ENCODE data around the gene CCNO. TPM values are rescaled to one million over a fixed set of nuclear protein-coding genes. Genes with fewer than 3 reads are reported as not detected.

Gene CCNO
- total and polyA plus RNA-seq, 10 of the 15 experiments (the other 5 are each of a cell fraction or from before 2014, with no cell fraction given), result 0.05 TPM; not detected in 9

- H2AFZ ChIP-seq (ENCODE audit: control insufficient read depth, low read depth, low read length), result no peak overlapping the region
- no peak overlapping the region for H3K9ac ChIP-seq (ENCODE audit: control insufficient read depth, insufficient read depth, low read length)
- ATAC-seq, result no peak
- RAD21 ChIA-PET (ENCODE audit: unreplicated experiment), result no interaction called here
- TF ChIP-seq STAT3 (IDR thresholded peaks at IDR 0.05; ENCODE audit: low read depth, low read length) (no peak), PRDM15 (CRISPR knock-in tag; IDR thresholded peaks at IDR 0.05) (no peak)
- 77% methylated on average over 10 of the region's 10 CpGs for WGBS (ENCODE audit: insufficient coverage, insufficient replicate concordance, low lambda C conversion rate, missing lambda C conversion rate)
- no TSS peak for BruUV-seq (replicated peaks)
- no peak overlapping the region for H3K27ac ChIP-seq (ENCODE audit: control insufficient read depth, insufficient read depth)
- no peak for FAIRE-seq
- in situ Hi-C loops (cut with MboI) (no loop called here), intact Hi-C loops (cut with micrococcal nuclease; ENCODE audit: unreplicated experiment) (no loop called here)
- no peaks in the 10 kb centered on the region for H4K20me1 ChIP-seq (ENCODE audit: control insufficient read depth, insufficient read depth)
- peaks cover 11 to 26% of the 10 kb centered on the region in 2 experiments for H3K27me3 ChIP-seq (replicated peaks in 1 of 2; ENCODE audit: control insufficient read depth in 2 of 2, insufficient read depth in 2 of 2, low read length in 1 of 2)
- SMC1A ChIA-PET (ENCODE audit: uncharacterized antibody, unreplicated experiment), result no interaction called here
- no peaks in the 10 kb centered on the region for H3K79me2 ChIP-seq (ENCODE audit: control insufficient read depth, insufficient read depth, low read length)
- H3K4me2 ChIP-seq (ENCODE audit: control insufficient read depth, insufficient read depth), result no peak overlapping the region
- H3K4me3 ChIP-seq, result no peak overlapping the region
- DNase-seq (ENCODE audit: low read depth, low spot score), result no peak
- H3K9me3 ChIP-seq (replicated peaks; ENCODE audit: control insufficient read depth, insufficient read depth, low read length), result no peaks in the 10 kb centered on the region
- POLR2A ChIA-PET, result no interaction called here
- peaks cover 9% of the 10 kb centered on the region for H3K4me1 ChIP-seq (ENCODE audit: control insufficient read depth, insufficient read depth, low read length)
- CTCF ChIA-PET, result no interaction called here
- no peaks in the 10 kb centered on the region for H3K36me3 ChIP-seq (ENCODE audit: control insufficient read depth in 2 of 2, insufficient read depth in 2 of 2, low read length in 1 of 2)
Observed at GRCh38 chr5:55236800-55237199, 3.4 kb upstream of the CCNO start.

GRCh38 chr5:55234121-55234700 lies 803 bp upstream of the CCNO start:
- H3K9me3 ChIP-seq (replicated peaks; ENCODE audit: control insufficient read depth, insufficient read depth, low read length), result no peaks in the 10 kb centered on the region
- RAD21 ChIA-PET (ENCODE audit: unreplicated experiment), result no interaction called here
- in situ Hi-C loops (cut with MboI), result no loop called here
- SMC1A ChIA-PET (ENCODE audit: uncharacterized antibody, unreplicated experiment), result no interaction called here
- H3K4me1 ChIP-seq (ENCODE audit: control insufficient read depth, insufficient read depth, low read length), result peaks cover 9% of the 10 kb centered on the region
- H3K36me3 ChIP-seq (ENCODE audit: control insufficient read depth in 2 of 2, insufficient read depth in 2 of 2, low read length in 1 of 2), result no peaks in the 10 kb centered on the region
- FAIRE-seq (no peak), DNase-seq (ENCODE audit: low read depth, low spot score) (no peak), ATAC-seq (no peak)
- BruUV-seq (replicated peaks), result no TSS peak
- peak overlapping the region; percentile 62; the same call in 1 of the 2 replicates for H3K4me3 ChIP-seq
- H2AFZ ChIP-seq (ENCODE audit: control insufficient read depth, low read depth, low read length), result peak overlapping the region; percentile 10; the same call in 1 of the 2 replicates
- peak overlapping the region; percentile 97 for H3K4me2 ChIP-seq (ENCODE audit: control insufficient read depth, insufficient read depth)
- intact Hi-C loops (cut with micrococcal nuclease; ENCODE audit: unreplicated experiment), result no loop called here
- no peak overlapping the region for H3K27ac ChIP-seq (ENCODE audit: control insufficient read depth, insufficient read depth)
- H3K79me2 ChIP-seq (ENCODE audit: control insufficient read depth, insufficient read depth, low read length), result no peaks in the 10 kb centered on the region
- CTCF ChIA-PET, result interaction anchor here (0.9 kb wide), 1 partner anchor 16 kb away, joined by 3 read pairs; no protein-coding TSS in a partner anchor
- 20% methylated on average over 31 of the region's 31 CpGs for WGBS (ENCODE audit: insufficient coverage, insufficient replicate concordance, low lambda C conversion rate, missing lambda C conversion rate)
- TF ChIP-seq SUZ12 (IDR thresholded peaks at IDR 0.05; ENCODE audit: unreplicated experiment) (peak; percentile 31), CEBPZ (IDR thresholded peaks at IDR 0.05; ENCODE audit: low read depth, low read length) (no peak), IRF5 (IDR thresholded peaks at IDR 0.05; ENCODE audit: borderline replicate concordance) (no peak), EZH2 (IDR thresholded peaks at IDR 0.05; ENCODE audit: borderline replicate concordance, control insufficient read depth, low read depth, low read length) (0 out of 2 replicates have a peak, but pooled peaks have one; percentile 13)
- H3K27me3 ChIP-seq (replicated peaks in 1 of 2; ENCODE audit: control insufficient read depth in 2 of 2, insufficient read depth in 2 of 2, low read length in 1 of 2), result peaks cover 23 to 32% of the 10 kb centered on the region in 2 experiments
- H4K20me1 ChIP-seq (ENCODE audit: control insufficient read depth, insufficient read depth), result no peaks in the 10 kb centered on the region
- H3K9ac ChIP-seq (ENCODE audit: control insufficient read depth, insufficient read depth, low read length), result no peak overlapping the region
- POLR2A ChIA-PET, result no interaction called here

All from GM12878 (cell line).